GM21367 (cell line): ENCODE results near the gene HES5.
"Not testable (repeated sequence)": the region's sequence is repeated elsewhere in the genome, so short reads cannot be mapped to it uniquely, and the experiment has no call there.

Experiments
- ATAC-seq: cut with Tn5 transposase; IDR thresholded peaks from one replicate; pipeline ENCODE4 v1.9.1; 2021; ENCODE audit not compliant: unreplicated experiment

Gene HES5

DNA sequence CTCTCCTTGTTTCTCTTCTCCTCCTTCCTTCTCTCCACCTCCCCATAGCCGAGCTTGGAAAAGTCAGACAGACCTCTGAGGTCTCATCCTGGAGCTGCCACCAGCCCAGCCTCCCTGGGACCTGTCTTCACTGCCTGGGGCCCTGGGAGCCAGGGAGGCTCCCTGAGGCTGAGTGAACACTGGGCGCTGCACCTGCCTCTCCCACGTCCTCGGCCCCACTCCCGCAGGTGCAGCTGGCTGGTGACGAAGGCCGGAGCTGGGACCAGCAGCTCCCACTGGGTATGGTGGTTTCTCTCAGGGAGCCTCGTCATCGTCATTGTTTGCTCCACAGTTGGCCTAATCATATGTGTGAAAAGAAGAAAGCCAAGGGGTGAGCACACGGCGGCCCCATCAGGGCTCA is 31.4 kb upstream of the HES5 start:
- ATAC-seq = no peak

DNA sequence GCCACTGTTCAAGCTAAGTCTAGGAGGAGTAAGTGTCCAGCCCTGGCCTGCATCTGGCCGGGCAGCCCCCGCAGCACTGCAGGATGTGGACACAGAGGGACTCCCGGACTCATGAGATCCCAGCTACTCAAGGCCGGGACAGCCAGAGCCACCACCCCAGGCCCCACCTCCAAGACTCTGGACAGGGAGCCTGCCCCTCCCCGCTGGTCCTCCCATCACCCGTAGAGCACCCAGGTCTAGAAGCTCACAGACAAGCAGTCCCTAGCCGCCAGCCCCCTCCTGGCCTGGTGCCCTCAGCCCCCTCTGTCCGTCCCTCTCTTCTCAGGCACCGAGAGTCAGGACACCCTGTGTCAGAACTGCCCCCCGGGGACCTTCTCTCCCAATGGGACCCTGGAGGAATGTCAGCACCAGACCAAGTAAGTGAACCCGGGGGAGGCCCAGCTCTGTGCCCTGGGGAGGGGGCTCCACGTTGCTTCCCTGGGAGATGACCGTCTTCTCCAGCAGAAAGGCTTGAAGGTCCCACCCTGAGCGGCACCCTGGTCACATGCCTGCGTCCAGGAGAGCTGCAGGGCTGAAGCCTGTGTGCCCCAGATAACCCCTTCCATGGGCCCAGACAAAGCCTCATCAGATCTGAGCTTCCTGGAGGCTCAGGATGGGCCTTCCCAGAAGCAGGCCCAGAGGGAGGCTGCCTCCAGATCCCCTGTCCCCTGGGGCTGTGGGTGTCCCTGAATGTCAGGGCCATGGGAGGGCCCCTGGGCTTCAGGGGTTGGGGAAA is 30.4 kb upstream of the HES5 start:
- no peak for ATAC-seq

DNA sequence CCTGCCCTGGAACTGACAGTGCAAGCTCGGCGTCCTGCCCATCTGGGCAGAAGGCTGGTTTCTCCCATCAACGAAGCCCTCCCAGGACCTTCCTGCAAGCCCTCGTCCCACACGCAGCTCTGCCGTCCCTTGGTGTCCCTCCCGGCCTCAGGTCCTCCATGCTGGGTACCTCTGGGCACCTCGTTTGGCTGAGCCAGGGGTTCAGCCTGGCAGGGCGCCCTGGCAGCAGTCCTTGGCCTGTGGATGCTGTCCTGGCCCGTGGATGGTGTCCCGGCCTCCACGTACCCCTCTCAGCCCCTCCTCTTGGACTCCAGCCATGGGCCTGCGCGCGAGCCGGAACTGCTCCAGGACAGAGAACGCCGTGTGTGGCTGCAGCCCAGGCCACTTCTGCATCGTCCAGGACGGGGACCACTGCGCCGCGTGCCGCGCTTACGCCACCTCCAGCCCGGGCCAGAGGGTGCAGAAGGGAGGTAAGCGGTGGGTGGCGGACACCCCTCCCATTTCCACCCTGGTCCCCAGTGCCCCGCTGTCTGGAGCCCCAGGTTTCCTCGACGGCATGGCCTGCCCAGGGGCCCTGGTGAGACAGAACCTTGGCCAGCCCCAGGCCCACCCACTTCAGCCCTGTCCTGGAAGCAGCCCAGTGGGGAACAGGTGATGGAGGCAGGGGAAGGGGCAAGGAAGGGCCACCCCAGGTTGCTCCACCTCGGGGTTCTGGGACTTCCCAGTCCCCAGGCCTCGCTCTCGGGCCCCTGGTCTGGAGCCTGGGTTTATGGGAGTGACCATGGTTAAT is 29.6 kb upstream of the HES5 start:
- no peak for ATAC-seq

DNA sequence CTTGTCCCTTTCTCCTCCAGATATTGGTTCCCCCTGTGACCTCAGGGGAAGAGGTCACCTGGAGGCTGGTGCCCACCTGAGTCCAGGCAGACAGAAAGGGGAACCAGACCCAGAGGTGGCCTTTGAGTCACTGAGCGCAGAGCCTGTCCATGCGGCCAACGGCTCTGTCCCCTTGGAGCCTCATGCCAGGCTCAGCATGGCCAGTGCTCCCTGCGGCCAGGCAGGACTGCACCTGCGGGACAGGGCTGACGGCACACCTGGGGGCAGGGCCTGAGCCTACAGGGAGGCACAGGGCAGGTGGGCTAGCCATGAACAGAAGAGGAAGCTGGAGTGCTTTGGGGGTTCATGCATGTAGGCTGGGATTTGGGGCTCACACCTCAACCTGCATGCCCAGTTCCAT is 28.8 kb upstream of the HES5 start:
- no peak for ATAC-seq

DNA sequence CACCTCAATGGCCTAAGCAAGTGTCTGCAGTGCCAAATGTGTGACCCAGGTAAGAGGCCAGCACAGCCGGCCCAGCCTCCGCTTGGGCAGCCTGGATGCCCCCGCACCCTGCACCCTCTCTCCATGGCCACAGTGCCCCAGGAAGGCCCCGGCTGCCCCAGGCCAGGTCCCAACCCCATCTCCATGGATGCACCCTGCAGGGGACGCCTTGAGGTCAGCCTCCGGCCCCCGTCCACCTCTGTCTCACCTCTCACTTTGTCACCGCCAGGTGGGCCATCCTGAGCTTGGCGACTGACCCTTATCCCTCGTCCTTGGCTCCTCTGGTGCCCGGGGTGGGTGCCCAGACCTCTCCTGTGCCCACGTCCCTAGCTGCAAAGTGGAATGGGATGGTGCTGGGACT is 28.4 kb upstream of the HES5 start:
- ATAC-seq = no peak

DNA sequence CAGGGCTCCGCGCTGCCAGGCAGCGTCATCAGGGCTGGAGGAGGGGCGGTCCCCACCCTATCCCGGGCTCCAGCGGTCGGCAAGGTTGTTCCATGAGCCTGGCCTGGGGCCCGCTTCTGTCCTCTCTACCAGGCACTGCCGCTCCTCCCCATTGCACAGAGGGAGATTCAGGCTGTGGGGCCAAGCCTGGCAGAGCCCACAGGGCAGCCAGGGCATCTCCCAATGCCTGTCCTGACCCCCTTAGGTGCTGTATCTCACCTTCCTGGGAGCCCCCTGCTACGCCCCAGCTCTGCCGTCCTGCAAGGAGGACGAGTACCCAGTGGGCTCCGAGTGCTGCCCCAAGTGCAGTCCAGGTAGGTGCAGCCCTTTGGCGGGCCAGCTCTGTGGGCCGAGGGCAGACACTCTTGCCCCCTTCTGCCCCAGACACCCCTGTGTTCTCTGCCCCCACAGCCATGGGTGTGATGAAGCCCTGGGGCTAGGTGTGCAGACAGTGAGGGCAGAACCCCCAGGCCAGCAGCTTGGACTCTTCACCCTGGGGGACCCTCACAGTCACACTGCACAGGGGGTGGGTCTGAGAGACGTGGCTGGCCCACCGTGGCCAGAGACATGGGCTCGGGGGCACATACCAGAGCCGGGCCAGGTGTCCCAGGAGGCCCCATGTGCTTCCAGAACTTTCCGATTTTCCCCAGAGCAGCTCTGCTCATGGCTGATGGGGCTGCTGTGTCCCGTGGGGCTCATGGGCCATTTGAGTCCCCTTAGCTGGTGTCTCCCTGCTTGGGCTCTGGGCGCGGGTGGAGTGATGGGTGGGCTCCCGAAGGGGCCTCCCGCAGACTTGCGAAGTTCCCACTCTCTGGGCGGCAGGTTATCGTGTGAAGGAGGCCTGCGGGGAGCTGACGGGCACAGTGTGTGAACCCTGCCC is 27.7 kb upstream of the HES5 start:
- no peak for ATAC-seq

DNA sequence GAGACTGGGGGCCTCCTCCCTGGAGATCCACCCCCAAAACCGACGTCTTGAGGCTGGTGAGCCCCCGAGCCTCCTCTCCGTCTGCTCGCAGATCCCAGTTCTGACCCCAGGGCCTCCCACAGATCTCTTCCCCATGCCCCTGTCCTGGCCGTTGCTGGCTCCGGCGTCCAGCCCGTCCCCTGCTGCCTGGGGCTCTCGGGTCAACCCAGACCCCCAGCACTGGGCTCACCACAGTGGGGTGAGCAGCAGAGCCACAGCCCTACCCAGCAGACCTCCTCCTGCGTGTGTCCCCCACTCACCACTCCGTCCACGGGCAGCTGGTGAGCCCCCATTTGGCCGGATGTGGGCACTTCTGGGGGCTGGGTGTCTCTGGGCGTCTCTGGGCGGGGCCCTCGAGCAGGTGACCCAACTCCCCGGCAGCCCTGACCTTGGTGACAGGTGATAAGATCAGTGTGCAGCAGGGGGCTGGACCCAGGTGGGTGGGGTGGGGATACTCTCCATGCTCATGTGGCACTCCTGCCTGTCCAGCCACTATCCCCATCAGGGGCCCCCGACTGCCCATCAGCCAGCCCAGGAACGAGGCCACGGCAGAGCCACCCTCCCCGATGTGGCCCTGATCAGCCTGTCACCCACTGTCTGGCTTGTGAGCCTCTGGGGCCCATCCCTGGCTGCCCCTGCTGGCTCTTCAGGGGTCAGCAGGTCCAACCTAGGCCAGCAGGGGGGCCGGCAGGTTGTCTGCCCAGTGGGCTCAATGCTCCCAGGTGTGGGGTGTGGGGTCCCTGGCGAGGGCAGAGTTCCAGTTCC is 26.8 kb upstream of the HES5 start:
- ATAC-seq = peak; percentile 16

DNA sequence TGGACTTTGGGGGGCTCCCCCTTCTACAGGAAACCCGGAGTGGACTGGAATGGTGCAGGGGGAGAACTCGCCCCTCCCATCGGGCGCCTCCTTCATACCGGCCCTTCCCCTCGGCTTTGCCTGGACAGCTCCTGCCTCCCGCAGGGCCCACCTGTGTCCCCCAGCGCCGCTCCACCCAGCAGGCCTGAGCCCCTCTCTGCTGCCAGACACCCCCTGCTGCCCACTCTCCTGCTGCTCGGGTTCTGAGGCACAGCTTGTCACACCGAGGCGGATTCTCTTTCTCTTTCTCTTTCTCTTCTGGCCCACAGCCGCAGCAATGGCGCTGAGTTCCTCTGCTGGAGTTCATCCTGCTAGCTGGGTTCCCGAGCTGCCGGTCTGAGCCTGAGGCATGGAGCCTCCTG is 26.2 kb upstream of the HES5 start, which contains the start of gene TNFRSF14:
TNFRSF14 (plus strand) TSS at position 95 of the 401 bp plus-strand sequence; CDS start at position 389, 294 bp downstream.
- peak; percentile 28 for ATAC-seq

DNA sequence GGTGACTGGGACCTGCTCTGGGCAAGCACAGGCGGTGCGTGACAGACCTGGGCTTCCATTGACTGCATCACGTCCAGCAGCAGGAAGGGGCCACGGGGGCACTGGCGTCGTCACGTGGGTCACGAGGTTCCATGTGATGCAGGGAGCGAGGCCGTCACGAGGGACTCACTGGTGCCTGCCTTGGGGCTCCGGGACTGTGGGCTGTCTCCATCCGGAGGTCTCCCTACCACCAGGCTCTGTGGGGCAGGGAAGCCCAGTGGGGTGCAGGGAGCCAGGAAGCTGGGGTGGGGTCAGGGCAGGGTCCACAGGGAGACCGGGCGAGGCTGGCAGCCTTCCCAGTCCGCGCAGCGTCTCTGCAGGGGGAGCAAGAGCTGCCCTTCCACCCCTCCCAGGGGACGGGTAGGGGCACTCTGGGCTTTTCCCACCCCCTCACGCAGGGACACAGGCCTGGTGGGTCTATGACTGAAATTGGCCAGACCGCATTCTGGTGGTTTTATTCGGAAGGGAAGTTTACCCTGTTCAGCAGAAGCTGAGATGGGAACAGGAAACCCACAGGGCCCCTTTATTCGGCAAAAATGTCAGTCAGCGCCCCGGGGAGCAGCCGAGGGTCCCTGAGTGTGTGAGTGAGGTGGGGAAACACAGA is 25.7 kb upstream of the HES5 start:
- ATAC-seq = peak; percentile 27

DNA sequence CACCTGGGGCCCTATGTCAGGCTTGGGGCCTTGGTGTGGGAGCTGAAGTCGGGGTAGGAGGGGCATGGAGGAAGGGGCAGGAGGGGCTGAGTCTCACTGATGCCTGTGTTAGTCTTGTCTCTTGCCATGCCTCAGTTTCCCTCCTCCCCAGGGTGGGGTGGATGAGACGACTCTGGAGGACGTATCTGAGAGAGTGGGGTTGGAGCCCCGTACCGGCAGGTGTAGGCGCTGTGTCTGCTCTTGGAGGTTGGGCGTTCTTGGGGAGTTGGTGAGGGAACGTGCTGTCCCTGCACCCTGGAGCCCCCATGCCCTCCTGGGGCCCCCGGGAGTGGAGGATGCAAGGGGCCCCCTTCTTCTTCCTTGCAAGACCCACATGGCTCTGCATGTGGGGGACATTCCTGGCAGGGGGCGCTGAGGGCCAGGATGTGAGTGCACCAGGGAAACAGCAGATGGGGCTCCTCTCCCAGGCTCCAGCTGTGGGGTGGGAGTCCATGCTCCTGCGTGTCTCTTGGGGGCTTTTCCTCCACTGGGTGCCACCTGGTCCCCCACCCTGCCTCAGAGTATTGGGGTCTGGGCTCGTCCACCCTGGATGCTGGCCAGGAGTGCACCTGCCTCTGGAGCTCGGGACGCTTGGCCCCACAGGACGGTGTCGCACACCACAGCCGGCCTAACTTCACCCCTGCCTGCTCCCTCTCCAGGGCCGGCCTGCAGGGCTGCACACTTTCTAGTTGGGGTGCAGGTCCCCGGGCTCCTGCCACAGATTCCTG is 24.7 kb upstream of the HES5 start:
- ATAC-seq = no peak

DNA sequence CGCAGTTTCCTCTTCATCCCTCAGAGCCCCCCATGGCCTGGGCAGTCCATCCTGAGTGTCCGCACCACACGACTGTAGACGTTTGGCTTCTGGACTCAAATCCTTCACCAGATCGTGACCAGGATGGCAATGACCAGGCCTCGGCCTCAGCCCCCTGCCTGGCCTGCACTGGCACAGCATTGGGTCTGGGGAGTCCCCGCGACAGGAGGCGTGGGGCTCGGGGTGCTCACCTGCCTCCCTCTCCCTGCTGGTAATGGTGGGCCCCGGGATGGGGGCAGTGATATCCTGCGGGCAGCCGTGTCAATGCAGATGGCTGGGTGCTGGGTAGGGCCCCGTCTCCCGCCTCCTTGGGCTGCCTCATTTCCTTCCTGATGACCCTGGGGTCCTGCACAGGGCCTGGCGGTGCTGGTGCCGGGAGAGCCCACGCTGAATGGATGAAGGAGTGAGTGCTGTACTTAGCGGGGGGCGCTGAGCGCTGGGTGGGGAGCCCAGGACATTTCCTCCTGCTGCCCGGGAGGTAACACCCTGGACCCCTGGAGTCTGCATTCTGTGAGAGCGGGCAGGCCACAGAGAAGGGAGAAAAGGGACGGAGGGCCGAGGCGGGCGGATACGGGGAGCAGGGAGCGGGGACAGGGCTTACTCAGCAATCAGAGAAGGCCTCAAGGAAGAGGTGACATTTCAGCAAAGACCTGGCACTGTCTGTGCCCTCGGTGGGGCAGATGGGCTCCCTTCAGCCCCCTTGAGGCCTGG is 24.0 kb upstream of the HES5 start:
- ATAC-seq = no peak

DNA sequence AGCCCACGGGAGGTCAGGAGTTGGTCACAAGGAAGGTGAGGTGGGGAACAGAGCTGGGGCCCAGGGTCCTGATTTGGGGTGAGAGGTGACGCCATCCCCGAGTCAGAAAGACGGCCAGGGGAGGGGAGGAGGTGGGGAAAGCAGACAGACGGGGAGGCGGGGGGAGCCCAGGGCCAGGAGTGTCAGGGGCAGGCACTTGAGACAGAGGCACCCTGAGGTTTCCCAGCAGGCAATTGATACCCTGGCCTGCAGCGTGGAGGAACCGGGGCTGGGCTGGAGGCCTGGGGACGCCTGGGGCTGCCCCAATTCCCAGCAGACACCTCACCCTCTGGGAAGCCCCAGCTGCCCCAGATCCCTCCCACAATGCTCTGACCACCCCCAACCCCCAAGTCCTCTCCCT is 23.0 kb upstream of the HES5 start:
- not testable (repeated sequence) for ATAC-seq

DNA sequence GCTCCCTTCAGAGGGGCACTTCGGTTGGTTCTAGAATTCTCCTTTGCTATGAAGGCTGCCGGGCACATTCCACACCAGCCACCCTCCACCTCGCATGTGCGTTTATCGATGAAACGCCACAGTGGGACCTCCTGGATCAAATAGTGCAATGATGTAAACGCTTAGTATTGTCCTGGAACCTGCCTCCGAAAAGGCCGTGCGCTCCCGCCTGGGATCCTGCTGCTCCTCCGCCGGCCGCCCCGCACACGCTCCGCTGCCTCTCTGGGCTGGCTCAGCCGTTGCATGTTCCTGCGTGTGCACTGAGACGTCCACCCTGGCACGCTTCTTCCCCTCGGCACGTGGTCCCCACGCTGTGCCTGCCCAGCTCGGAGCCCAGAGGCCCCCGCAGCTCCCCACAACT is 22.1 kb upstream of the HES5 start:
- no peak for ATAC-seq

DNA sequence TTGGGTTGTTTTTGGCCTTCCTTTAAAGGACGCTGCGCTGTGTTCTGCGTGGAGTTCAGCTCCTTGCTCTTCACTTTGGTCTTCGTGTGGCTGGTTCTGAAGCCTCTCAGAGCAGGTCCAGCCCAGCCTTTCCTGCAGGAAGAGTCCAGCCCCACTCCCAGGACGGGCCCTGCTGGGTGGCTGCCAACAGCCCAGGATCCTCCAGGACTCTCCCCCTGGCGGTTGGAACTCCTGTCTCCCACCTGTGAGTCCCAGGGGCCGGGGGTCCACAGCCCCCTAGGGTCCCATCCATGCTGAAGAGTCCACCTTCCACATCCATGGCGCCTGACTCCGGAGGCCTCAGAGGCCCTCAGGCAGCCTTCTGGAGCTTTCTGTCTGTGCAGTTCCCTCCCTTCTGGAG is 21.5 kb upstream of the HES5 start:
- not testable (repeated sequence) for ATAC-seq

DNA sequence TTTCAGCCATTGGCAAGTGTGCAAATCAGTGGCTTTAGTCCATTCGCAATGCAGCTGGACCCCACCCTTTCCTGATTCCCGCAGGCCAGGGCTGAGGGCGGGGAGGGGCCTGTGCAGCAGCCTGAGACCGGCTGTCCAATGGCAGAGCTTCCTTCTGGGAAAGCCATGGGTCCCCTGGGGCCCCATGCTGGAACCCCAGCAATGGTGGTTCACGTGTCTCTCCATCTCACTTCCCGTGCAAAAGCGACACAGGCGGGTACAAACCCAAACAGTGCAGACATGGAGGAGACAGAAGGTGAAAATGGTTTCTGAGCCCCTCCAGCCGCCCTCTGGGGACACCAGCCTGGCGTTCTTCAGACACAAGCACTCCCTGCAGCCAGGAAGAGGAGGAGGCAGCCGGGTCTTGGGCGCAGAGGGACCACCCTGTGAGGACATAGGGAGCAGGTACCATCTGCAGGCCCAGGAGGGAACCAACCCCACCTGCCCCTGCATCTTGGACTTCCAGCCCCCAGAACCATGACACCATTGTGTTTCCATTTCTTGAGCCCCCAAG is 20.3 kb upstream of the HES5 start:
- ATAC-seq = not testable (repeated sequence)

DNA sequence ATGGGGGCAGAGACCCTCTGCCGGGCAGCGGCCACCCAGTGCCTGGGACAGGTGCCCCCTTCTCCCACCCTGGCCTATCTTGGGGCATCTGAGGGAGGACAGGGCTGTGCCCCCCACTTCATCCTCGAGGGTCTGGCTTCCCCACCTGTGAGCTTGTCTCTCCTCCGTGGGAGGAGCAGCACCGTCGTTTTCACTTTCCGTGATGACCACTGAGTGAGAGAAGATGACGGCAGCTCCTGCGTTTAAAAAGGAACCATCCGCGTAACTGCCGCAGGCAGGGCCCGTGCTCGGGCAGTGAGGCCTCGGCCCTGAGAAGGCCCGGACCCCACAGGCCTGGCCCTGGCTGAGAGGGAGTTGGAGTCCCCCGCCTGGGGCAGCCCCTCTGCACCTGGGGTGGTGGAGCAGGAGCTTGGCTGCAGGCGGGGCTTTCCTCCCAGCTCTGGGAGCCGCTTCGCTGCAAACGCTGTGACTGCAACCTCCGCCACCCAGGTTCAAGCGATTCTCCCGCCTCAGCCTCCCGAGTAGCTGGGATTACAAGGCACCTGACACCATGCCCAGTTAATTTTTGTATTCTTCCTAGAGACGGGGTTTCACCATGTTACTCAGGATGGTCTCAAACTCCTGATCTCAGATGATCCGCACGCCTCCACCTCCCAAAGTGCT is 19.4 kb upstream of the HES5 start:
- not testable (repeated sequence) for ATAC-seq

DNA sequence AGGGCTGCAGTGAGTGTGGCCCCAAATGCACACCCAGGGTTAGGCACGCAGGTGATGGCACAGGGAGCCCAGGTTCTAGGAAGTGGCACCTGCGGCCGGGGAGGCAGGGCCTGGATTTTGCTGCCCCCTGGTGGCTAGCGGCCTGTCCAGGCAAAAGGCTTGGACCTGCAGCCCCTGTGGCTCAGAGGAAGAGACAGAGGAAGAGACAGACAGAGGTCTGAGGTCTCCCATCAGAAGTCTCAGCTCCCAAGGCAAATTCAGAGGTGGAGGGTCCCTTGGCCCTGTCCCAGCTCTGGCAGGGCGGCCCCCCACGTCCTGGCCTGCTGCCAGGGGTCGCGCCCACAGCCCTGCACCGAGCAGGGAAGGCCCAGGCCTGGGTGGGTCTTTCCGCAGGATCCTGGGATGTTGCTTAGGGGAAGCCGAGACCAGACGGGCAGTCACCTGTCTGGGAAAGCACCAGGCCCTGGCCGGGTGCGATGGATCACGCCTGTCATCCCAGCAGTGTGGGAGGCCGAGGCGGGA is 18.1 kb upstream of the HES5 start:
- ATAC-seq = no peak
